ENCODE data around the gene PGC.

PGC gene

GRCh38 chr6:41705311-41705995 lies 41.7 kb downstream of the PGC start:
- ChIA-PET CTCF (interaction anchor here (0.6 to 12.2 kb wide), 18 partner anchors 12 to 384 kb away, joined by 3 to 264 read pairs (median 6); partner anchors contain the start of genes TFEB and TOMM6), POLR2A (interaction anchor here (0.6 to 5.5 kb wide), 7 partner anchors 10 to 990 kb away, joined by 3 to 39 read pairs (median 5); partner anchors contain the start of gene TFEB)
- DNase-seq (ENCODE audit: extremely low spot score) = no peak
- TF ChIP-seq CTCF (IDR thresholded peaks at IDR 0.05; ENCODE audit: control extremely low read depth, extremely low read depth, low read depth, missing control alignments) = no peak

- ChIA-PET CTCF (interaction anchor here (0.8 to 12.2 kb wide), 15 partner anchors 11 to 383 kb away, joined by 3 to 264 read pairs (median 7); partner anchors contain the start of genes TFEB and TOMM6), POLR2A (interaction anchor here (2.0 to 5.5 kb wide), 3 partner anchors 19 to 30 kb away, joined by 5 to 39 read pairs (median 33); partner anchors contain the start of gene TFEB)
- no peak for TF ChIP-seq CTCF (IDR thresholded peaks at IDR 0.05; ENCODE audit: control extremely low read depth, extremely low read depth, low read depth, missing control alignments)
- no peak for DNase-seq (ENCODE audit: extremely low spot score)
Observed at GRCh38 chr6:41704656-41705310, 42.4 kb downstream of the PGC start.

GRCh38 chr6:41704028-41704427 lies 43.2 kb downstream of the PGC start:
- CTCF ChIA-PET = interaction anchor here (0.8 to 12.2 kb wide), 7 partner anchors 10 to 82 kb away, joined by 3 to 264 read pairs (median 48); partner anchors contain the start of gene TFEB

GRCh38 chr6:41702771-41703494 lies 44.3 kb downstream of the PGC start:
- POLR2A ChIA-PET = no interaction called here
- no peak for DNase-seq (ENCODE audit: extremely low spot score)
- CTCF ChIA-PET = interaction anchor here (1.0 to 12.2 kb wide), 6 partner anchors 9 to 73 kb away, joined by 3 to 264 read pairs (median 10); partner anchors contain the start of gene TFEB
- no peak for TF ChIP-seq CTCF (IDR thresholded peaks at IDR 0.05; ENCODE audit: control extremely low read depth, extremely low read depth, low read depth, missing control alignments)

More at GRCh38 chr6:41704028-41704427, 43.2 kb downstream of the PGC start:
- POLR2A ChIA-PET = interaction anchor here (5.5 kb wide), 1 partner anchor 30 kb away, joined by 39 read pairs; the partner anchor contains the start of gene TFEB
- DNase-seq (ENCODE audit: extremely low spot score) = no peak
- no peak for TF ChIP-seq CTCF (IDR thresholded peaks at IDR 0.05; ENCODE audit: control extremely low read depth, extremely low read depth, low read depth, missing control alignments)

- ChIA-PET POLR2A (no interaction called here), CTCF (interaction anchor here (1.0 to 12.2 kb wide), 5 partner anchors 8 to 29 kb away, joined by 3 to 264 read pairs (median 4); partner anchors contain the start of gene TFEB)
- no peak for TF ChIP-seq CTCF (IDR thresholded peaks at IDR 0.05; ENCODE audit: control extremely low read depth, extremely low read depth, low read depth, missing control alignments)
- no peak for DNase-seq (ENCODE audit: extremely low spot score)
Observed at GRCh38 chr6:41702089-41702745, 45.0 kb downstream of the PGC start.
